ENCODE results near the gene IGSF8. TPM values are rescaled to one million over a fixed set of nuclear protein-coding genes. Genes with fewer than 3 reads are reported as not detected.

IGSF8 gene
- total RNA-seq, 2 donors from 2014 or later = 34.5 to 35.9 TPM

DNA sequence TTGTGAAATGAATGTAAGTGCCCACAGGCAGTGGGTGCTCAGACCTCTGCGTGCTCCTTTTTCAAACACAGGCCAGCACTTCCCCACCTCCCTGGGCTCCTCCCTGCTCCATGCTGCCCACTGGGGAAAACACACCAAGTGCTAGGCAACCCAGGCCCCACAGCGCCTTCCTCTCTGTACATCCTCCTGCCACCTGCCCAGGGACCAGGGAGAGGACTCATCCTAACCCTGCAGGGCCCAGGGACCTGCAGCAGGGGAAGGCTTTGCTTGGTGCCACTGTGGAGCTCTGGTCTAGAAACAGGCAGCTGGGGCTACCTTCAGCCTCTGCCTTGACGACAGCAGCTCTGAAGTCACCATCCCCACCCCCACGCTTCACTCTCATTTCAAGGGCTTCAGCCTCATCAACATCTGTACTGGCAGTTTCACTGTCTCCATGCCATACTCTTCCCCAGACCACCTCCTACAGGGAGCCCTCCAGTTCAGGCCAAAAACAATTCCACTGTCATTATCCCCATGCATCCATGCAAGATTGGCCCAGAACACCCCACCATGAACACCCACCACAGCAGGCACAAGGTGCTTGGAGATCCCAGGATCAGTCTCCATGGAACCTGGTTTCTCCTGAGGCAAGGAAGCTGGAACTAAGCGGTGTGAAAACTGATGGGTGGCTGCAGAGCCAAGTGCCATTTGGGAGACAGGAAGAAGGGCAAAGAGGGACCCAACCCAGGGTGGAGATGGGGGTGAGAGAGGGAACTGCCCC is 1.1 kb downstream of the IGSF8 start:
- WGBS, 2 experiments (ENCODE audit: insufficient coverage in 1 of 2, insufficient read length in 1 of 2) = 65 to 68% methylated on average over 3 to 5 of the region's 5 CpGs
- Histone ChIP-seq H3K9ac (ENCODE audit: extremely low read depth, low read length, poor library complexity, severe bottlenecking) (no peak overlapping the region), H3K4me3 (ENCODE audit: low read length) (peak overlapping the region; percentile 83), H3K36me3 (ENCODE audit: control insufficient read depth, insufficient read depth, low read length) (no peaks in the 10 kb centered on the region), H3K27me3 (ENCODE audit: control insufficient read depth, insufficient read depth, low read length, poor library complexity, severe bottlenecking) (no peaks in the 10 kb centered on the region), H3K9me3 (ENCODE audit: control insufficient read depth, low read length) (no peaks in the 10 kb centered on the region), H3K27ac (ENCODE audit: low read depth, low read length) (no peak overlapping the region), H3K4me1 (ENCODE audit: control insufficient read depth, insufficient read depth, low read length) (peaks cover 4% of the 10 kb centered on the region)
- DNase-seq = peak; percentile 63
- Mint-ChIP-seq H3K36me3 (ENCODE audit: low read depth) (peaks cover 5% of the 10 kb centered on the region), H3K4me1 (peaks cover 26% of the 10 kb centered on the region), H3K27ac (peak overlapping the region; percentile 16), H3K27me3 (ENCODE audit: insufficient read depth) (peaks cover 1% of the 10 kb centered on the region), H3K4me3 (peak overlapping the region; percentile 67), H3K9me3 (no peaks in the 10 kb centered on the region)
- TF ChIP-seq, protein P1, sequence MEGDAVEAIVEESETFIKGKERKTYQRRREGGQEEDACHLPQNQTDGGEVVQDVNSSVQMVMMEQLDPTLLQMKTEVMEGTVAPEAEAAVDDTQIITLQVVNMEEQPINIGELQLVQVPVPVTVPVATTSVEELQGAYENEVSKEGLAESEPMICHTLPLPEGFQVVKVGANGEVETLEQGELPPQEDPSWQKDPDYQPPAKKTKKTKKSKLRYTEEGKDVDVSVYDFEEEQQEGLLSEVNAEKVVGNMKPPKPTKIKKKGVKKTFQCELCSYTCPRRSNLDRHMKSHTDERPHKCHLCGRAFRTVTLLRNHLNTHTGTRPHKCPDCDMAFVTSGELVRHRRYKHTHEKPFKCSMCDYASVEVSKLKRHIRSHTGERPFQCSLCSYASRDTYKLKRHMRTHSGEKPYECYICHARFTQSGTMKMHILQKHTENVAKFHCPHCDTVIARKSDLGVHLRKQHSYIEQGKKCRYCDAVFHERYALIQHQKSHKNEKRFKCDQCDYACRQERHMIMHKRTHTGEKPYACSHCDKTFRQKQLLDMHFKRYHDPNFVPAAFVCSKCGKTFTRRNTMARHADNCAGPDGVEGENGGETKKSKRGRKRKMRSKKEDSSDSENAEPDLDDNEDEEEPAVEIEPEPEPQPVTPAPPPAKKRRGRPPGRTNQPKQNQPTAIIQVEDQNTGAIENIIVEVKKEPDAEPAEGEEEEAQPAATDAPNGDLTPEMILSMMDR (conservative IDR thresholded peaks at IDR 0.05) = no peak

GRCh38 chr1:160096274-160097116 is 1.9 kb downstream of the IGSF8 start:
- peak; percentile 58 for DNase-seq
- H3K27me3 Mint-ChIP-seq (ENCODE audit: insufficient read depth) = no peaks in the 10 kb centered on the region
- peak overlapping the region; percentile 63 for H3K27ac ChIP-seq (ENCODE audit: low read depth, low read length)
- H3K9ac ChIP-seq (ENCODE audit: extremely low read depth, low read length, poor library complexity, severe bottlenecking) = no peak overlapping the region
- H3K27me3 ChIP-seq (ENCODE audit: control insufficient read depth, insufficient read depth, low read length, poor library complexity, severe bottlenecking) = no peaks in the 10 kb centered on the region
- H3K9me3 Mint-ChIP-seq = no peaks in the 10 kb centered on the region
- H3K4me1 ChIP-seq (ENCODE audit: control insufficient read depth, insufficient read depth, low read length) = peaks cover 4% of the 10 kb centered on the region
- H3K9me3 ChIP-seq (ENCODE audit: control insufficient read depth, low read length) = no peaks in the 10 kb centered on the region
- H3K4me3 ChIP-seq (ENCODE audit: low read length) = no peak overlapping the region
- H3K36me3 ChIP-seq (ENCODE audit: control insufficient read depth, insufficient read depth, low read length) = no peaks in the 10 kb centered on the region
- no peak overlapping the region for H3K4me3 Mint-ChIP-seq
- H3K36me3 Mint-ChIP-seq (ENCODE audit: low read depth) = peaks cover 9% of the 10 kb centered on the region
- TF ChIP-seq, protein P1 (conservative IDR thresholded peaks at IDR 0.05) = no peak
- H3K27ac Mint-ChIP-seq = peak overlapping the region; percentile 46
- WGBS, 2 experiments (ENCODE audit: insufficient coverage in 1 of 2, insufficient read length in 1 of 2) = 76 to 91% methylated on average over 3 to 4 of the region's 4 CpGs
- H3K4me1 Mint-ChIP-seq = peaks cover 26% of the 10 kb centered on the region

DNA sequence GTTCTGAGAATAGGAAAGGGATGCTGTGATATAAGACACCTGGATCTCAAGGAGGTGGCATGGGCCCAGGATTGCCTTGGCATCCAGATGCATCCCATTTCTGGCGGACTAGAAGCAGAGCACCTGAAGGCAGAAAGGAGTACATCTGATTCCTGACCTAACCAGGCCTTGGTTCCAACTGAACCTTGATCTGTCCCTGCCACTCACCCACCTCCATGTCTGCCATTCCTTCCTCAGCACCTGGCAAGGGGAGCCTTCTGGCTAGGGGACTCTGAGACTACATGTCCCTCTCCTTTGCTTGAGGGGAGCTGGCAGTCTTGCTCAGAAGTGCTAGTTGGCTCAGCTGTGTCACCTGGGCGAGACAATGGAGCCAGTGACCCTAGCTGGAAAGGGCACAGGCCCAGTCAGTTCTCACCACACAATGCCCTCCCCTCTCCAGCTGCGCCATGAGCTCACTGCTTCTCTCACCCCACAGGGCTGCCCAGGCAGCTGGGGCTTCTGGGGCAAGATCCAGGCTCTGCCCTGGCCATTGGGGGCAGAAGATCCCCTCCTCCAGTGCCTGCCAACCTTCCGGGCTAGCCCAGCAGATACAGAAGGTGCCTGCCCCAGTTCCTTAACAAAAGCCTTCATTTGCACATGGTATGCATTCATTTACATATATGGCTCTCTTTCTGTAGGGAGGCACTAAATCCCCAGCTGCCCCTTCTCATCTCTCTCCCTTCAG is 2.9 kb downstream of the IGSF8 start:
- no peaks in the 10 kb centered on the region for H3K27me3 ChIP-seq (ENCODE audit: control insufficient read depth, insufficient read depth, low read length, poor library complexity, severe bottlenecking)
- peaks cover 4% of the 10 kb centered on the region for H3K4me1 ChIP-seq (ENCODE audit: control insufficient read depth, insufficient read depth, low read length)
- Mint-ChIP-seq H3K27me3 (ENCODE audit: insufficient read depth) (no peaks in the 10 kb centered on the region), H3K36me3 (ENCODE audit: low read depth) (peaks cover 12% of the 10 kb centered on the region), H3K27ac (peak overlapping the region; percentile 28), H3K9me3 (no peaks in the 10 kb centered on the region), H3K4me3 (no peak overlapping the region), H3K4me1 (peaks cover 23% of the 10 kb centered on the region)
- H3K27ac ChIP-seq (ENCODE audit: low read depth, low read length) = peak overlapping the region; percentile 63
- no peaks in the 10 kb centered on the region for H3K9me3 ChIP-seq (ENCODE audit: control insufficient read depth, low read length)
- TF ChIP-seq, protein P1 (conservative IDR thresholded peaks at IDR 0.05) = no peak
- 82% methylated on average over 3 to 4 of the region's 4 CpGs for WGBS, 2 experiments (ENCODE audit: insufficient coverage in 1 of 2, insufficient read length in 1 of 2)
- H3K36me3 ChIP-seq (ENCODE audit: control insufficient read depth, insufficient read depth, low read length) = no peaks in the 10 kb centered on the region
- DNase-seq = peak; percentile 79
- no peak overlapping the region for H3K9ac ChIP-seq (ENCODE audit: extremely low read depth, low read length, poor library complexity, severe bottlenecking)
- H3K4me3 ChIP-seq (ENCODE audit: low read length) = no peak overlapping the region

Measured in endodermal cell (in vitro differentiated cells).